OCI-LY1 (cell line): Measurements from ENCODE around the gene MACROD2.

Experiments used
- H2AFZ ChIP-seq: fragments of 200-600 bp; sonication (generic), shearing (Covaris generic); 2 replicates; pipeline ENCODE4 v1.6.0; 2014; ENCODE audit warnings: antibody characterized with exemption, mild to moderate bottlenecking, low read length
- H3F3A ChIP-seq: fragments of 200-600 bp; sonication (generic), shearing (Covaris generic); 2 replicates; pipeline ENCODE4 v1.6.0; 2014; ENCODE audit warnings: mild to moderate bottlenecking, antibody characterized with exemption, low read length, moderate library complexity; ENCODE audit not compliant: insufficient read depth
- H3K27ac ChIP-seq: fragments of 200-600 bp; sonication (generic); 2 replicates; pipeline ENCODE4 v1.5.1; 2014; ENCODE audit warnings: low read length, mixed run types, mild to moderate bottlenecking, low read depth; ENCODE audit not compliant: poor library complexity, severe bottlenecking
- H3K27me3 ChIP-seq: fragments of 200-600 bp; sonication (generic); 2 replicates; pipeline ENCODE4 v1.6.0; 2014; ENCODE audit warnings: antibody characterized with exemption, mild to moderate bottlenecking, low read length, moderate library complexity; ENCODE audit not compliant: insufficient read depth
- H3K36me3 ChIP-seq: fragments of 200-600 bp; sonication (generic); 2 replicates; pipeline ENCODE4 v1.6.1; 2014; ENCODE audit warnings: mild to moderate bottlenecking, antibody characterized with exemption, low read length, moderate library complexity, mixed read lengths; ENCODE audit not compliant: insufficient read depth
- H3K4me1 ChIP-seq: fragments of 200-600 bp; sonication (generic); 2 replicates; pipeline ENCODE4 v1.5.1; 2014; ENCODE audit warnings: mild to moderate bottlenecking, low read length, moderate library complexity; ENCODE audit not compliant: insufficient read depth, severe bottlenecking
- H3K4me2 ChIP-seq: fragments of 200-600 bp; sonication (generic), shearing (Covaris generic); 2 replicates; pipeline ENCODE4 v1.6.1; 2014; ENCODE audit warnings: low read length
- H3K4me3 ChIP-seq: fragments of 200-600 bp; sonication (generic); 2 replicates; pipeline ENCODE4 v1.5.1; 2014; ENCODE audit warnings: low read length, low read depth, mild to moderate bottlenecking, mixed read lengths; ENCODE audit not compliant: poor library complexity, severe bottlenecking
- H3K79me2 ChIP-seq: fragments of 200-600 bp; shearing (Covaris generic); 2 replicates; pipeline ENCODE4 v1.6.1; 2016; ENCODE audit warnings: mixed run types, low read length, mixed read lengths; ENCODE audit not compliant: insufficient read depth
- H3K9ac ChIP-seq: fragments of 200-600 bp; sonication (generic), shearing (Covaris generic); 2 replicates; pipeline ENCODE4 v1.6.1; 2014; ENCODE audit warnings: mild to moderate bottlenecking, low read length, mixed read lengths
- H3K9me2 ChIP-seq: fragments of 200-600 bp; sonication (generic), shearing (Covaris generic); 2 replicates; pipeline ENCODE4 v1.6.1; 2014; ENCODE audit warnings: low read depth, mild to moderate bottlenecking, low read length, mixed read lengths
- H3K9me3 ChIP-seq: fragments of 200-600 bp; shearing (Covaris generic); 2 replicates; pipeline ENCODE4 v1.6.1; 2014; ENCODE audit warnings: low read length, mixed read lengths
- H4K20me1 ChIP-seq: fragments of 200-600 bp; sonication (generic), shearing (Covaris generic); 2 replicates; pipeline ENCODE4 v1.6.0; 2016; ENCODE audit warnings: mild to moderate bottlenecking, low read length; ENCODE audit not compliant: insufficient read depth
- EZH2 ChIP-seq: fragments of 200-600 bp; sonication (generic), shearing (Covaris generic); IDR thresholded peaks from 2 replicates; pipeline ENCODE4 v1.8.0; 2017; ENCODE audit warnings: borderline replicate concordance, mixed run types, mild to moderate bottlenecking, antibody characterized with exemption, low read length, moderate library complexity, mixed read lengths
- TF ChIP-seq, protein P1 (sequence below): fragments of 200-600 bp; sonication (generic), shearing (Covaris generic); IDR thresholded peaks from 2 replicates; pipeline ENCODE4 v1.5.1; 2017; ENCODE audit warnings: mild to moderate bottlenecking, antibody characterized with exemption, low read length, moderate library complexity, mixed read lengths

Gene MACROD2

DNA sequence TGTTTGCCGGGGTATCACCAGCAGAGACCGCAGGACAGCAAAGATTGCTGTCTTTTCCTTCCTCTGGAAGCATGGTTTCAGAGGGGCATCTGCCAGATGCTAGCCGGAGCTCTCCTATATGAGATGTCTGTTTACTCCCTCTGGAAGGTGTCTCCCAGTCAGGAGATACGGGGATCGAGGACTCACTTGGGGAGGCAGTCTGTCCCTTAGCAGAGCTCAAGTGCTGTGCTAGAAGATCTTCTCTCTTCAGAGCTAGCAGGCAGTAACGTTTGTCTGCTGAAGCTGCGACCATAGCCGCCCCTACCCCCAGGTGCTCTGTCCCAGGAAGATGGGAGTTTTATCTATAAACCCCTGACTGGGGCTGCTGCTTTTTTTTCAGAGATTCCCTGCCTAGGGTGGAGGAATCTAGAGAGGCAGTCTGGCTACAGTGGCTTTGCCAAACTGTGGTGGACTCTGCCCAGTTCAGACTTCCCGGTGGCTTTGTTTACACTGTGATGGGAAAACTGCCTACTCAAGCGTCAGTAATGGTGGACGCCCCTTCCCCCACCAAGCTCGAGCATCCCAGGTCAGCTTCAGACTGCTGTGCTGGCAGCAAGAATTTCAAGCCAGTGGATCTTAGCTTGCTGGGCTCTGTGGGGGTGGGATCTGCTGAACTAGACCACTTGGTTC is 475.0 kb downstream of the MACROD2 start:
- H3K9me3 ChIP-seq = no peaks in the 10 kb centered on the region
- H3K4me3 ChIP-seq = no peak overlapping the region
- no peaks in the 10 kb centered on the region for H3K9me2 ChIP-seq
- TF ChIP-seq, protein P1, sequence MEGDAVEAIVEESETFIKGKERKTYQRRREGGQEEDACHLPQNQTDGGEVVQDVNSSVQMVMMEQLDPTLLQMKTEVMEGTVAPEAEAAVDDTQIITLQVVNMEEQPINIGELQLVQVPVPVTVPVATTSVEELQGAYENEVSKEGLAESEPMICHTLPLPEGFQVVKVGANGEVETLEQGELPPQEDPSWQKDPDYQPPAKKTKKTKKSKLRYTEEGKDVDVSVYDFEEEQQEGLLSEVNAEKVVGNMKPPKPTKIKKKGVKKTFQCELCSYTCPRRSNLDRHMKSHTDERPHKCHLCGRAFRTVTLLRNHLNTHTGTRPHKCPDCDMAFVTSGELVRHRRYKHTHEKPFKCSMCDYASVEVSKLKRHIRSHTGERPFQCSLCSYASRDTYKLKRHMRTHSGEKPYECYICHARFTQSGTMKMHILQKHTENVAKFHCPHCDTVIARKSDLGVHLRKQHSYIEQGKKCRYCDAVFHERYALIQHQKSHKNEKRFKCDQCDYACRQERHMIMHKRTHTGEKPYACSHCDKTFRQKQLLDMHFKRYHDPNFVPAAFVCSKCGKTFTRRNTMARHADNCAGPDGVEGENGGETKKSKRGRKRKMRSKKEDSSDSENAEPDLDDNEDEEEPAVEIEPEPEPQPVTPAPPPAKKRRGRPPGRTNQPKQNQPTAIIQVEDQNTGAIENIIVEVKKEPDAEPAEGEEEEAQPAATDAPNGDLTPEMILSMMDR = no peak
- no peak for TF ChIP-seq EZH2
- no peaks in the 10 kb centered on the region for H4K20me1 ChIP-seq
- no peaks in the 10 kb centered on the region for H3K4me1 ChIP-seq
- H3K4me2 ChIP-seq = no peak overlapping the region
- H2AFZ ChIP-seq = no peak overlapping the region
- H3K36me3 ChIP-seq = no peaks in the 10 kb centered on the region
- no peak overlapping the region for H3K9ac ChIP-seq
- no peaks in the 10 kb centered on the region for H3F3A ChIP-seq
- H3K27me3 ChIP-seq = no peaks in the 10 kb centered on the region
- H3K27ac ChIP-seq = no peak overlapping the region
- no peaks in the 10 kb centered on the region for H3K79me2 ChIP-seq

DNA sequence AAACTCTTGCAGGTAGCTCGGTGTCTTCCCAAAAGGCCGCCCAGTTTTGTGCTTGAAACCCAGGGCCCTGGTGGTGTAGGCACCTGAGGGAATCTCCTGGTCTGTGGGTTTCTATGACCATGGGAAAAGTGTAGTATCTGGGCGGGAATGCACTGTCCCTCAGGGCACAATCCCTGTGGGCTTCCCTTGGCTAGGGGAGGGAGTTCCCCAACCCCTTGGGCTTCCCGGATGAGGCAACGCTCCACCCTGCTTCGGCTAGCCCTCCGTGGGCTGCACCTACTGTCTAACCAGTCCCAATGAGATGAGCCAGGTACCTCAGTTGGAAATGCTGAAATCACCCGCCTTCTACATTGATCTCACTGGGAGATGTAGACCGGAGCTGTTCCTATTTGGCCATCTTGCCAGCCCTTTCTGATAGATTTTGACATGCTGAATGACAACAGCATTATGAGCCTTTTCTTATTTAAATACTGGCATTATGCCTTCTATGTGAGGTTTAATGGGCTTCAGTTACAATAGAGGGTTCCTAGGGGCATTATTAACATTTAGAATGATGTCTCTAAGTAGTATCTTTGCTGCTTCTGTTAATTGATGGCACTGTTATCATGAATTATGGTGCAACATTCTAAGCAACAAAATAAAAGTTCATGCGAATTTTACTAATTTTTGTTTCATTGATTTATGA is 475.8 kb downstream of the MACROD2 start:
- H3K36me3 ChIP-seq = no peaks in the 10 kb centered on the region
- H3K4me3 ChIP-seq = no peak overlapping the region
- H2AFZ ChIP-seq = no peak overlapping the region
- no peaks in the 10 kb centered on the region for H3K9me3 ChIP-seq
- no peaks in the 10 kb centered on the region for H4K20me1 ChIP-seq
- H3K9ac ChIP-seq = no peak overlapping the region
- no peaks in the 10 kb centered on the region for H3K4me1 ChIP-seq
- H3K9me2 ChIP-seq = no peaks in the 10 kb centered on the region
- TF ChIP-seq EZH2 = no peak
- TF ChIP-seq, protein P1 = no peak
- H3K27ac ChIP-seq = no peak overlapping the region
- H3K27me3 ChIP-seq = no peaks in the 10 kb centered on the region
- H3K4me2 ChIP-seq = no peak overlapping the region
- H3F3A ChIP-seq = no peaks in the 10 kb centered on the region
- no peaks in the 10 kb centered on the region for H3K79me2 ChIP-seq

DNA sequence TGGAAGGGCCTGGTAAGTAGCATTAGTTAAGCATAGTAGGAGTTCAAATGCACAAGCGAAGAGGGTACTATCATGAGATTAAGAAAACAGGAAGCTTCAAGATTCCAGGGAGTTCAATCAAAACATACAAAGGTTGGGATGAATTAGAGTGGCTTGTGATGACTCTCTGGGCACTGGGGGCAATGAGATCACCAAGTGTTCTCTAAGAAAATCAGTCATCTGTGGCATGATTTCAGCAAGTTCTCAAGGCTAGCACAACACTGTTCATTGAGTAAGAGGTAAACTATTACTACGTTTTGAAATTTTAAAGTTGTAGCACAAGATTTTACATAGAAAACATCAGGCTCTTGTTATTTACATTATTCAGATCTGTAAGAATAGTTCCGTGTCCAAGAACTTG is 481.8 kb downstream of the MACROD2 start:
- H4K20me1 ChIP-seq = no peaks in the 10 kb centered on the region
- no peak overlapping the region for H3K9ac ChIP-seq
- no peaks in the 10 kb centered on the region for H3K9me2 ChIP-seq
- H3K4me2 ChIP-seq = no peak overlapping the region
- no peaks in the 10 kb centered on the region for H3F3A ChIP-seq
- no peak overlapping the region for H2AFZ ChIP-seq
- H3K79me2 ChIP-seq = no peaks in the 10 kb centered on the region
- TF ChIP-seq EZH2 = no peak
- TF ChIP-seq, protein P1 = no peak
- no peaks in the 10 kb centered on the region for H3K27me3 ChIP-seq
- no peaks in the 10 kb centered on the region for H3K4me1 ChIP-seq
- no peaks in the 10 kb centered on the region for H3K9me3 ChIP-seq
- no peak overlapping the region for H3K4me3 ChIP-seq
- H3K36me3 ChIP-seq = no peaks in the 10 kb centered on the region
- H3K27ac ChIP-seq = no peak overlapping the region
